Stimulated activated CD4-positive, alpha-beta T cell treated with anti-CD3 and anti-CD28 coated beads, Interleukin-15, amount 100 ng/mL, for 24 hours (primary cell): ENCODE measurements around the gene ROBO3.

Experiments used
- DNase-seq: peaks from one replicate; pipeline ENCODE4 v3.0.0-alpha.2; 2020

Gene ROBO3

DNA sequence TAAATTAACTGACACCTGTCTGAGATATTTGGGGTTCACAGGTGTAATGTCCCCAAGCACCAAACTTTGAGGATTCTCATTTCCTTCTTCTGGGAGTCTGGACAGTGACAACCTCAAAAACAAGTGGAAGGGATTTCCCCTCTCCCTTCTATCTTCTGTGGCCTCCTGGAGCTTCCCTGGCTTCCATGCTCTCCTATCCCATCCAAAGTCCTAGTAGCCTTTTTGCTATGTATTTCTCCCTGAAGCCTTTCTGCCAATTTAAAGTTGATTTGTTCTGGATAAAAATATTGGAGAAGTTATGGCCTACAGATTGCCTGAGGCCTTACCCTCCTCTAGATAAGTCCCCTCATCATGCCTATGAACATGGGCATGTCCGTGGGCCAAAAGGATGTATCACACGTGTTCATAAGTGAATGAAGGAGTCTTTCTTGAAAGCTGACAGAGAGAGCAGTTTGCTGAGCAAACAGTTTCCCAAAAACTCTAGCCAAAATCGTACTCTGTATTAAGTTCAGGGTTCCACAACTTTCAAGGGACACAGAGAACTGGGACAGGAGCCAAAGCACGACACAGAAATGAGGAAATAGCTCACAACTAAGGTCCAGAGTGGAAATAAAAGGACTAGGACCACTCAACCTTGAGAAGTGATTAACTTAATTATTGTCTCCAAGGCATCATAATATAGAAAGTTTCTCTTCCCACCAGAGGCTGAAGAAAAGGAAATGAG lies 63.9 kb downstream of the ROBO3 start:
- DNase-seq, result no peak

GRCh38 chr11:124930799-124931198 lies 65.6 kb downstream of the ROBO3 start:
- DNase-seq, result no peak
